Eye (tissue), 1 donor: ENCODE measurements around the gene RASGEF1B.

Experiments used
- DNase-seq: peaks from one replicate; pipeline ENCODE4 v3.0.0-alpha.2; 2015

RASGEF1B gene

DNA sequence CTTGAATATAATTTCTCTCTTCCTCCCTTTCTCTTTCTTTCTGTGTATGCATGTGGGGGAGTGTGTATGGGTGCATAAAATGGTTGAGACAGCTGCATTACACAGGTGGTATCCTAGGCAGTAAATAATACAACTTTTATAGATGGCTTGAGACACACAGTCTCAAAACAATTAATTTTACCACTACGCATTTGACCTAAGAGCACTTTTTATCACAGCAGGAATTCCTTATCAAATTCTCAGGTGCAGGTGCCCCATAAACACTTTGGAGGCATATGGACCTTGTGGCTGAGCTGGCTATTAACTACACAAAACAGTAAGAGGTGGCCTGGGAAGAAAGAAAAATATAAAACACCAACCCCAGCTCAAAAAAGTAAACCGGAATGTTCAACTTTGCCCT is 91.3 kb downstream of the RASGEF1B start:
- DNase-seq = no peak

DNA sequence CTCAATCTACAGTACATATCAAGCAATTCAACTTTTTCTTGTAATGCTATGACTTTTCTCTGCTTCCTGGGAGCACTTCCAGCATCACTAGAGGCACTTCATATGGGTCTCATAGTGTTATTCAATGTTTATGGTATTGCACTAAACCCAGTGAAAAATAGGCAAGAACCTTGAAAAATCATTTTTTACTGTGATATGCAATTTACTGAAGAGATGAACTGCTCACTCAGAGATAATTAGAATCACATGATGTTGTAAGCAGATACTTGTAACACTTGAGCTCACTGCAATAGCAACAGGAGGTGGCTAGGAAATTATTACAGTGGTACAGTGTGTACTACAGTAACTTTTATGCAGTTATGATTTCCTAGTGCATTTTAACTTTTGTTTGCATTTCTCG is 93.3 kb downstream of the RASGEF1B start:
- peak; percentile 42 for DNase-seq

DNA sequence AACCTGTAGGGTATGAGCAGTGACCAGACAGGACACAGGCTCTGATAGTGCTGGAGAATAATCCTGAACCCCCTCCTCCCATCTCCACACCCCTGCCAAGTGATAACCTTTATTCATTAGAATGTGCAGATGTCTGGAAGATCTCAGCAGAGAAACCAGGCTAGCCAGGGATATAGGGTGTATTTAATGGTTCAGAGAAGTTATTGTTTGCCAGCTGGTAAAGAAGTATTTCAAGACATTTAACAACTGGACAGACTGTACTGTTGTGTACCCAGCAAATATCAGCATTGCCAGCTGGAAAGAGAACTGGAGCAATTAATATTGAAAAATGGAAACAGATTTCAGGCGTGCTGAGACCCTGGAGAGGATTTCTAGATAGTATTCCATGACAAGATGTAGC is 94.5 kb downstream of the RASGEF1B start:
- no peak for DNase-seq

DNA sequence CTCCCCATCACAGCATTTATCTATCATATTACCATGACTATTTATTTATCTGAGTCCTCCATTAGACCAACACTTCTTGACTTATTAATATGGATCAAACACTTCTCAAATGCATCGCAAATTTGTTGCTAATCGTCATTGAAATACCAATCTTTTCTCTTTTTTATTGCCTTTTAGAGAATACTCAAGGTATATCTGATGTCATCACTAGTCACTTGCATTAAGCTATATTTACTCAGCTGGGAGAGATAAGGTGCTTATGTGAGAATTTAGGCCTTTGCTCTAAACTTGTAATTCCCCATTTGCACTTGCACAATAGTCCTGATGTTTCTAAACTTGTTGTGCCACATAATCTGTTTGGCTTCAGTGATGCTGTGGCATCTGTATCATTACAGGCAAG is 95.0 kb downstream of the RASGEF1B start:
- no peak for DNase-seq
